Trophoblast cell (in vitro differentiated cells and primary cell): Measurements from ENCODE around the gene ZBTB7C. TPM values are rescaled to one million over a fixed set of nuclear protein-coding genes. Genes with fewer than 3 reads are reported as not detected.
A peak's percentile ranks its signal among the peaks of the same experiment; 100 is the strongest.

Source experiments
- DNase-seq, 2 donors: peaks; one replicate each; pipeline ENCODE4 v3.0.0-alpha.2; 2016
- H2AFZ ChIP-seq: 2 replicates; pipeline ENCODE4 v1.6.1; 2013; ENCODE audit warnings: low read length, moderate library complexity, mild to moderate bottlenecking; ENCODE audit not compliant: insufficient read depth, poor library complexity
- H2AK5ac ChIP-seq: 2 replicates; pipeline ENCODE4 v1.6.1; 2013; ENCODE audit warnings: mild to moderate bottlenecking, low read length
- H2BK120ac ChIP-seq: 2 replicates; pipeline ENCODE4 v1.6.1; 2013; ENCODE audit warnings: low read length, mild to moderate bottlenecking, moderate library complexity; ENCODE audit not compliant: insufficient read depth, poor library complexity
- H2BK12ac ChIP-seq: 2 replicates; pipeline ENCODE4 v1.6.1; 2013; ENCODE audit warnings: mild to moderate bottlenecking, low read length, moderate library complexity
- H2BK5ac ChIP-seq: 2 replicates; pipeline ENCODE4 v1.6.1; 2013; ENCODE audit warnings: low read length, low read depth, moderate library complexity, mild to moderate bottlenecking; ENCODE audit not compliant: poor library complexity
- H3K14ac ChIP-seq: 2 replicates; pipeline ENCODE4 v1.6.1; 2013; ENCODE audit warnings: mild to moderate bottlenecking, low read length
- H3K18ac ChIP-seq: 2 replicates; pipeline ENCODE4 v1.6.1; 2013; ENCODE audit warnings: mild to moderate bottlenecking, low read length
- H3K23ac ChIP-seq: 2 replicates; pipeline ENCODE4 v1.6.1; 2013; ENCODE audit warnings: low read length
- H3K27ac ChIP-seq: 2 replicates; pipeline ENCODE4 v1.5.1; 2013; ENCODE audit warnings: low read depth, mild to moderate bottlenecking, inconsistent platforms, low read length, moderate library complexity
- H3K27me3 ChIP-seq: 2 replicates; pipeline ENCODE4 v1.6.1; 2013; ENCODE audit warnings: inconsistent platforms, mild to moderate bottlenecking, low read length, moderate library complexity; ENCODE audit not compliant: insufficient read depth
- H3K36me3 ChIP-seq, 2 experiments: 1 replicate in 1 of 2; 2 replicates in 1 of 2; pipeline ENCODE4 v1.6.1; 2013; ENCODE audit warnings: low read length in 2 of 2, mild to moderate bottlenecking in 2 of 2, moderate library complexity in 1 of 2; ENCODE audit not compliant: insufficient read depth in 2 of 2, control insufficient read depth in 1 of 2
- H3K4ac ChIP-seq: 2 replicates; pipeline ENCODE4 v1.6.1; 2013; ENCODE audit warnings: low read depth, mild to moderate bottlenecking, low read length, moderate library complexity
- H3K4me1 ChIP-seq, 2 experiments: 1 replicate in 1 of 2; 2 replicates in 1 of 2; pipeline ENCODE4 v1.6.1; 2013; ENCODE audit warnings: low read length in 2 of 2, mild to moderate bottlenecking in 2 of 2, moderate library complexity in 1 of 2; ENCODE audit not compliant: insufficient read depth in 2 of 2, control insufficient read depth in 1 of 2
- H3K4me2 ChIP-seq: 2 replicates; pipeline ENCODE4 v1.6.1; 2013; ENCODE audit warnings: inconsistent platforms, mild to moderate bottlenecking, low read length, moderate library complexity
- H3K4me3 ChIP-seq: 2 replicates; pipeline ENCODE4 v1.5.1; 2013; ENCODE audit warnings: mild to moderate bottlenecking, low read depth, low read length, inconsistent platforms
- H3K79me1 ChIP-seq: one replicate; pipeline ENCODE4 v1.6.1; 2013; ENCODE audit warnings: low read length
- H3K79me2 ChIP-seq: 2 replicates; pipeline ENCODE4 v1.6.1; 2013; ENCODE audit warnings: low read length, mild to moderate bottlenecking; ENCODE audit not compliant: control insufficient read depth, insufficient read depth, poor library complexity
- H3K9ac ChIP-seq: 2 replicates; pipeline ENCODE4 v1.6.1; 2013; ENCODE audit warnings: mild to moderate bottlenecking, low read length
- H3K9me3 ChIP-seq: 2 replicates; pipeline ENCODE4 v1.6.1; 2013; ENCODE audit warnings: low read depth, mild to moderate bottlenecking, control low read depth, inconsistent platforms, low read length; ENCODE audit not compliant: insufficient read depth
- H4K12ac ChIP-seq: 2 replicates; pipeline ENCODE4 v1.6.1; 2013; ENCODE audit warnings: low read depth, mild to moderate bottlenecking, low read length, moderate library complexity
- H4K8ac ChIP-seq: 2 replicates; pipeline ENCODE4 v1.6.1; 2013; ENCODE audit warnings: low read depth, mild to moderate bottlenecking, low read length, moderate library complexity
- H4K91ac ChIP-seq: one replicate; pipeline ENCODE4 v1.6.1; 2013; ENCODE audit warnings: low read depth, mild to moderate bottlenecking, low read length, moderate library complexity
- WGBS: extraction: QIAGEN DNeasy Blood & Tissue Kit; methylation state at CpG from one replicate; pipeline ENCODE4 v1.1.7; 2013; ENCODE audit warnings: missing lambda C conversion rate; ENCODE audit not compliant: insufficient read length, insufficient coverage; ENCODE audit errors: extremely low coverage; 5-methylcytosine and 5-hydroxymethylcytosine counted together
- polyA plus RNA-seq: library from polyadenylated mRNA; stranded (reverse); fragments of 200-250 nt; gene quantifications from 2 replicates; pipeline ENCODE4 v1.2.3, GENCODE V29; 2013

ZBTB7C gene
- 10.2 and 10.9 TPM in 2 replicates for polyA plus RNA-seq

DNA sequence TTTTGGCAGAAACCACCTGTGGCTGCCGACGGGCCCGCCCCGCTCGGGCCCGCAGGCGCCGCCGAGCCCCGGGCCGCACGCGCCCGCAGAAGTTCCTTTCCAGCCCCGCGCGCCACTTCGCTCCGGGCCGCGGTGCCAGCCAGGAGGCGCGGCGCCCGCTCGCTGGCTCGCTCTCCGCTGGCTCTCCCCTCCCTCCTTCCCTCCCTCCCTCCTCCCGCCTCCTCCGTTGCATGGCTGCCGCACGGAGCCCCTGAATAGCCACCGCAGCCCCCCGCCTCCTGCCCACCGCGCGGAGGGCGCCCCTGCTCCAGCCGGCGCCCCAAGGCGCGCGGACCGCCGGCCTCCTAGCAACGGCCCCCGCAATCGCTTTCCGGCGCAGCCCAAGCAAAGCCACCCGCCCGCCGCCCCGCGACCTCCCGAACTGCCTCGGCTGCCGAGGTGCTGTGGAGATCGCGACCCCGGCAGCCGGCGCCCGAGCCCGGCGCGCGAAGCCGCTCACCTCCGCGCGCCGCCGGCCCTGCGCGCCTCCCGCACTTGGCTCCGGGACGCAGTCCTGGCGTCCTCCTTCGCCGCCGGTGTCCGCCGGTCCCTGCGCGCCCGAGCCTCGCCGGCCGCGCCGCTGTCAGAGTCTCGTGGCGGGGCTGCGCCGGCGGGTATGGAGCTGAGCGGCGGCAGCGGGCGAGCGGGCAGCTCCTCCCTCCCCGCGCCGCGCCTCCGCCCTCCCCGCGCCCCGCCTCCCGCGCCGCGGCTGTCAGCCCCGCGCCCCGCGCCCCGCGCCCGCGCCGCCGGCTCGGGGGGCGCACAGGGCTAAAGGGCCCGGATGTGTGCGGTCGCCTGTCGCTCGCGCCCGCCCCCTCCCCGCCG lies at the start of gene ZBTB7C:
Gene ZBTB7C (minus strand): TSS at position 657 of the 864 bp plus-strand sequence.
- H2AFZ ChIP-seq = peak within 1 kb of the TSS; percentile 78

DNA sequence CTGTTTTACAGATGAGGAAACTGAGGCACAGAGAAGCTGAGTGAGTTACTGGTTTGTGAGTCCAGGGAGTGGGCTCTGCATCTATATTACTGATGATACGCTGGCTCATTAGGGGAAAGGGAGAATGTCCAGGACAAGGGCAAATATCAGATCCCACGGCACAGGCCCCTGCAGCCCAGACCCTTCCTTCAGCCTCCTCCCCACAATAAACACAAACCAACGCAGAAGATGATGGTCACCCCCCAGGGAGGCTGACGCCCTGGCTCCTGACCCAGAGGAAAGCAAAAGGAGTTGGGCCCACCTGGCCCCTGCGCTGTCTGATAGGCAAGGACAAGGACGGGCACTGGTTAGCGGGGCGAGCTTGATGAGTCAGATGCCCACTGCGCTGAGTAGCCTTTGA lies 47.7 kb upstream of the ZBTB7C start:
- DNase-seq = no peak
- H3K4me3 ChIP-seq = no peak overlapping the region
- H3K4ac ChIP-seq = no peak overlapping the region
- H3K79me2 ChIP-seq = peaks cover 9% of the 10 kb centered on the region
- no peak overlapping the region for H3K4me2 ChIP-seq
- H4K8ac ChIP-seq = no peak overlapping the region
- no peak overlapping the region for H3K27ac ChIP-seq
- H3K9ac ChIP-seq = no peak overlapping the region
- H3K79me1 ChIP-seq = peaks cover 18% of the 10 kb centered on the region
- peak overlapping the region; percentile 1 for H3K14ac ChIP-seq
- WGBS = no CpG with 5 or more reads among the region's 9 CpGs
- H3K18ac ChIP-seq = no peak overlapping the region
- H3K36me3 ChIP-seq = no peaks in the 10 kb centered on the region
- H2BK5ac ChIP-seq = no peak overlapping the region
- no peaks in the 10 kb centered on the region for H3K27me3 ChIP-seq
- H3K23ac ChIP-seq = no peak overlapping the region
- no peak overlapping the region for H4K91ac ChIP-seq
- no peaks in the 10 kb centered on the region for H3K9me3 ChIP-seq
- no peak overlapping the region for H2BK120ac ChIP-seq
- H3K4me1 ChIP-seq = peaks cover 36 to 41% of the 10 kb centered on the region in 2 experiments
- no peak overlapping the region for H4K12ac ChIP-seq
- peak overlapping the region; percentile 37 for H2BK12ac ChIP-seq
- H2AK5ac ChIP-seq = no peak overlapping the region
- H2AFZ ChIP-seq = no peak overlapping the region

More for the DNA sequence above, at the start of gene ZBTB7C:
- Histone ChIP-seq H2BK5ac (no peak within 1 kb of the TSS), H3K14ac (no peak within 1 kb of the TSS), H2BK12ac (no peak within 1 kb of the TSS), H2AK5ac (no peak within 1 kb of the TSS), H3K18ac (no peak within 1 kb of the TSS), H3K27ac (no peak within 1 kb of the TSS), H3K9me3 (no peaks in the 10 kb centered on the region), H4K91ac (no peak within 1 kb of the TSS), H4K12ac (no peak within 1 kb of the TSS), H3K79me1 (peaks cover 1% of the 10 kb centered on the region), H3K4me2 (peak within 1 kb of the TSS; percentile 100), H3K36me3 (no peaks in the 10 kb centered on the region), H3K79me2 (no peaks in the 10 kb centered on the region), H3K4me3 (peak within 1 kb of the TSS; percentile 74), H3K4me1 (peaks cover 7 to 10% of the 10 kb centered on the region in 2 experiments), H3K27me3 (peaks cover 43% of the 10 kb centered on the region), H4K8ac (no peak within 1 kb of the TSS), H3K23ac (no peak within 1 kb of the TSS), H3K4ac (no peak within 1 kb of the TSS), H3K9ac (peak within 1 kb of the TSS; percentile 39), H2BK120ac (no peak within 1 kb of the TSS)
- peak; percentile 26 to 61 for DNase-seq
- no CpG with 5 or more reads among the region's 136 CpGs for WGBS

DNA sequence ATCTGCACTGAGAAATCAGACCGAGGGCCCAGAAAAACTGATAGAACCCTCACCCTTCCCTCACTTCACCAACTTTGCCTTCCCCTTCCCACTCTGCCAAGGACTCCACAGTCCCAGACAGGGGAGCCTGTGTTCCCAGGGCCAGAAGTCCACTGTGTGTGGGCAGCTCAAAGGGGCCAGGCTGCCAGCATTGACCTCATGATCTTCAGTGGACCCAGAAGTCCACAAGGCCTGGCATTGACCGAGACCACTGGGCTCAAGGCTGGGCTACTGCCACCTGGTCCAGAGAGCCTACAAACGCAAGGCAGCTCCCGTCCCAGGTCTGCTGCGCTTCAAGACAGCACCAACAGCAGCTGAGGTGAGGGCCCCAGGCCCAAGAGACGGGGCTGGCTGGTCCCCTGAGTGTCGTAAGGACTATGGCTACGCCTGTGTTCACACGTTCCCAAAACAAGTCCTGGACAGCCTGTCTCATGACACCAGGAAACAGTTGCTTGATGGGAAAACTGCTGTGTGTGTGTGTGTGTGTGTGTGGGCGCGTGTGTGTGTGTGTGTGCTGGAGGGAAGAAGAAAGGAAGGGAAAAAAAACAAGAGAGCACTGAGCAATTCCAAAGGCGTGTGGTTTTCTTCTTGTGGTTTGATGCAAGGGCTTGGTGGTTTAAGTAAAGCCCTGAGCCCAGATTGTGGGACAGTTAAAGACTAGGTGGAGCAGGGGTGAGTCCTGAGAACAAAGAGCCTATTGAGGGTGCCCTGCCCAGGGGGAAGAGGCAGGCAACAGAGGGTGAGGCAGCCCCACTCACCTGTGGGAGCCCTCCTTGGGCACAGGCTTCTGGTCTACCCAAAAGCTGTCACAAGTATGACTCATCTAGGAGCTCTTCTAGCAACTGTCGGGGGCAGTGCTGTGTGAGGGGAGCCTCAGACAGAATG lies 46.6 kb upstream of the ZBTB7C start:
- DNase-seq = no peak
- H3K27me3 ChIP-seq = no peaks in the 10 kb centered on the region
- H3K23ac ChIP-seq = no peak overlapping the region
- no peaks in the 10 kb centered on the region for H3K36me3 ChIP-seq
- peaks cover 36 to 41% of the 10 kb centered on the region in 2 experiments for H3K4me1 ChIP-seq
- peak overlapping the region; percentile 75 for H2BK120ac ChIP-seq
- peaks cover 9% of the 10 kb centered on the region for H3K79me2 ChIP-seq
- H4K91ac ChIP-seq = peak overlapping the region; percentile 78
- peak overlapping the region; percentile 44 for H2AK5ac ChIP-seq
- no peak overlapping the region for H3K4me3 ChIP-seq
- no peak overlapping the region for H3K9ac ChIP-seq
- no peak overlapping the region for H4K12ac ChIP-seq
- H2BK5ac ChIP-seq = peak overlapping the region; percentile 51
- no CpG with 5 or more reads among the region's 13 CpGs for WGBS
- H3K4me2 ChIP-seq = no peak overlapping the region
- peak overlapping the region; percentile 64 for H4K8ac ChIP-seq
- H3K27ac ChIP-seq = peak overlapping the region; percentile 51
- peak overlapping the region; percentile 38 for H2AFZ ChIP-seq
- H3K79me1 ChIP-seq = peaks cover 18% of the 10 kb centered on the region
- peak overlapping the region; percentile 61 for H3K4ac ChIP-seq
- H3K9me3 ChIP-seq = no peaks in the 10 kb centered on the region
- peak overlapping the region; percentile 71 for H3K18ac ChIP-seq
- peak overlapping the region; percentile 23 for H3K14ac ChIP-seq
- H2BK12ac ChIP-seq = peak overlapping the region; percentile 88

DNA sequence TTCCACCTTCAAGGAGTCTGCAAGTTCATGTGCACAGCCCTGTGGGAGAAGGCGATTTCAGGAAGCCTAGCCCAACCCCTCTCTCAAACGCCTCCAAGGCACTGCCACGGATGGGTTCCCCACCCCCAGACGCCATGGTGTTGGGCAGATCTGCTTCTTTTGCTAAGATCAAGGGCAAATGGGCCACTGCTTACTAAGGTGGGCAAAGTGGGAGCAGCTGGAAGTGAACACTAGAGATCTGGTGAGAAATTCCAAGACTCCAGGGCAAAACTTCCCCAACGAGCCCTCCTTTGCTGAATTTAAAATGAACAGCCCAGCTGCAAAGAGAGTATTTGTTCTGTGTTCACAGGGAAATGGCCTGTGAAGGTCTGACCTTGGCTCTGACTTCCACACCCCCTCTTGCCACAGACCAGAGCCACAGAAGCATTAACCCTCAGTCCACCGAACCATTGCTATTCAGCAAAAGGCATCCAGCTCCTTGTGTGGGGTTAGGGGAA lies 45.1 kb upstream of the ZBTB7C start:
- no peak for DNase-seq
- Histone ChIP-seq H2AFZ (no peak overlapping the region), H3K4me3 (no peak overlapping the region), H2BK120ac (peak overlapping the region; percentile 7), H2AK5ac (peak overlapping the region; percentile 21), H3K79me2 (peaks cover 9% of the 10 kb centered on the region), H3K4me2 (peak overlapping the region; percentile 30), H3K79me1 (peaks cover 18% of the 10 kb centered on the region), H3K23ac (no peak overlapping the region), H4K12ac (no peak overlapping the region), H3K4me1 (peaks cover 36 to 41% of the 10 kb centered on the region in 2 experiments), H2BK5ac (no peak overlapping the region), H3K9me3 (no peaks in the 10 kb centered on the region), H2BK12ac (peak overlapping the region; percentile 61), H3K18ac (no peak overlapping the region), H3K4ac (no peak overlapping the region), H3K14ac (peak overlapping the region; percentile 57), H3K36me3 (no peaks in the 10 kb centered on the region), H3K9ac (no peak overlapping the region), H3K27me3 (no peaks in the 10 kb centered on the region), H4K8ac (no peak overlapping the region), H4K91ac (peak overlapping the region; percentile 58), H3K27ac (no peak overlapping the region)
- no CpG with 5 or more reads among the region's 6 CpGs for WGBS
